Measurements from ENCODE around the gene RPP40. TPM values are rescaled to one million over a fixed set of nuclear protein-coding genes. Genes with fewer than 3 reads are reported as not detected.

Gene RPP40
- total RNA-seq, 1 experiment from 2014 or later: 15.9 TPM

- Histone ChIP-seq H2AFZ (ENCODE audit: low read depth, low read length, poor library complexity, severe bottlenecking) (no peak overlapping the region), H3K27ac (ENCODE audit: low read depth, low read length) (no peak overlapping the region), H3K4me3 (replicated peaks in 1 of 2; ENCODE audit: low read depth in 1 of 2, low read length in 2 of 2) (no peak overlapping the region), H4K20me1 (ENCODE audit: insufficient read depth) (peaks cover under 1% of the 10 kb centered on the region; the same call in 1 of the 2 replicates), H3K36me3 (ENCODE audit: control insufficient read depth in 1 of 2, insufficient read depth in 2 of 2, low read length in 2 of 2) (peaks cover 0 to 7% of the 10 kb centered on the region in 2 experiments; a peak in 2 of 4 replicates), H3K9me2 (ENCODE audit: insufficient read depth) (no peaks in the 10 kb centered on the region), H3K4me2 (ENCODE audit: low read length) (no peak overlapping the region), H3K27me3 (ENCODE audit: insufficient read depth, low read length) (no peaks in the 10 kb centered on the region), H3K4me1 (ENCODE audit: control insufficient read depth in 1 of 2, insufficient read depth in 2 of 2, low read length in 2 of 2) (peaks cover under 1 to 1% of the 10 kb centered on the region in 2 experiments; a peak in 3 of 4 replicates), H3K79me2 (ENCODE audit: insufficient read depth, low read length) (0 out of 2 replicates have a peak, but pooled peaks cover 4% of the 10 kb centered on the region), H3K9me3 (ENCODE audit: control insufficient read depth in 1 of 2, insufficient read depth in 1 of 2, low read depth in 1 of 2, low read length in 2 of 2) (no peaks in the 10 kb centered on the region), H3K9ac (ENCODE audit: low read length) (no peak overlapping the region)
- ATAC-seq: no peak
- DNase-seq (ENCODE audit: low read depth, low spot score): no peak
- ChIA-PET POLR2A (no interaction called here), RAD21 (ENCODE audit: low non-redundant PET in 1 of 2, low total read pairs in 2 of 2, uncharacterized antibody in 2 of 2, unreplicated experiment in 2 of 2) (no interaction called here), CTCF (no interaction called here)
- BruUV-seq (replicated peaks): no TSS peak
- intact Hi-C loops (cut with micrococcal nuclease): no loop called here
- TF ChIP-seq EZH2phosphoT487 (IDR thresholded peaks at IDR 0.05; ENCODE audit: borderline replicate concordance) (no peak), CTCF (IDR thresholded peaks at IDR 0.05 in 2 of 3, conservative IDR thresholded peaks at IDR 0.05 in 1 of 3; ENCODE audit: borderline replicate concordance in 1 of 3, insufficient read depth in 1 of 3, low read depth in 2 of 3, low read length in 2 of 3) (no peak), TCF7L2 (IDR thresholded peaks at IDR 0.05; ENCODE audit: borderline replicate concordance, extremely low read depth, insufficient read depth, insufficient read length) (no peak), REST (IDR thresholded peaks at IDR 0.05; ENCODE audit: low read depth) (no peak), ZBTB33 (IDR thresholded peaks at IDR 0.05; ENCODE audit: extremely low read depth, insufficient replicate concordance, low read length) (no peak), JUND (IDR thresholded peaks at IDR 0.05) (no peak), ELF1 (IDR thresholded peaks at IDR 0.05; ENCODE audit: borderline replicate concordance, low read depth) (no peak), EGR1 (IDR thresholded peaks at IDR 0.05; ENCODE audit: low read depth) (no peak), CEBPB (IDR thresholded peaks at IDR 0.05; ENCODE audit: low read depth) (no peak), SP1 (IDR thresholded peaks at IDR 0.05; ENCODE audit: low read depth) (no peak), ZFX (IDR thresholded peaks at IDR 0.05) (no peak), EZH2 (IDR thresholded peaks at IDR 0.05) (no peak), POLR2AphosphoS5 (IDR thresholded peaks at IDR 0.05; ENCODE audit: low read depth, low read length) (no peak), CBX3 (IDR thresholded peaks at IDR 0.05; ENCODE audit: low read depth) (no peak), SIN3A (IDR thresholded peaks at IDR 0.05; ENCODE audit: low read depth) (no peak), FOSL1 (IDR thresholded peaks at IDR 0.05; ENCODE audit: low read depth) (no peak), YY1 (IDR thresholded peaks at IDR 0.05; ENCODE audit: extremely low read depth, insufficient replicate concordance, low read depth, low read length) (no peak)
Measured at GRCh38 chr6:4947716-4948115, 56.1 kb downstream of the RPP40 start.
